GM19238 (cell line): Measurements from ENCODE around the gene KCNS1.
"Not testable (repeated sequence)": the region's sequence is repeated elsewhere in the genome, so short reads cannot be mapped to it uniquely, and the experiment has no call there.

ENCODE experiments used
- DNase-seq: peaks from one replicate; pipeline ENCODE4 v3.0.0; 2011; ENCODE audit warnings: low spot score; ENCODE audit not compliant: insufficient read length

KCNS1 gene

GRCh38 chr20:45080867-45081624, 19.9 kb downstream of the KCNS1 start:
- DNase-seq = no peak

- no peak for DNase-seq
Observed at GRCh38 chr20:45077559-45077958, 23.4 kb downstream of the KCNS1 start.

- DNase-seq = no peak
Observed at GRCh38 chr20:45073221-45073620, 27.7 kb downstream of the KCNS1 start.

- DNase-seq = no peak
Observed at GRCh38 chr20:45072066-45072465, 28.9 kb downstream of the KCNS1 start.

- DNase-seq = no peak
Observed at GRCh38 chr20:45070932-45071632, 29.8 kb downstream of the KCNS1 start.

- no peak for DNase-seq
Observed at GRCh38 chr20:45069261-45069660, 31.7 kb downstream of the KCNS1 start.

GRCh38 chr20:45067558-45067957, 33.4 kb downstream of the KCNS1 start:
- DNase-seq = no peak

GRCh38 chr20:45067087-45067486, 33.8 kb downstream of the KCNS1 start:
- no peak for DNase-seq

GRCh38 chr20:45066372-45066771, 34.6 kb downstream of the KCNS1 start:
- no peak for DNase-seq

GRCh38 chr20:45064812-45065211, 36.1 kb downstream of the KCNS1 start:
- no peak for DNase-seq

GRCh38 chr20:45063107-45063506, 37.8 kb downstream of the KCNS1 start:
- not testable (repeated sequence) for DNase-seq

- no peak for DNase-seq
Observed at GRCh38 chr20:45061244-45061643, 39.7 kb downstream of the KCNS1 start.

- no peak for DNase-seq
Observed at GRCh38 chr20:45060294-45060693, 40.6 kb downstream of the KCNS1 start.

- DNase-seq = no peak
Observed at GRCh38 chr20:45059022-45059728, 41.8 kb downstream of the KCNS1 start.

- no peak for DNase-seq
Observed at GRCh38 chr20:45058168-45058850, 42.6 kb downstream of the KCNS1 start.

- DNase-seq = no peak
Observed at GRCh38 chr20:45056473-45057173, 44.3 kb downstream of the KCNS1 start.

GRCh38 chr20:45055056-45055455, 45.9 kb downstream of the KCNS1 start:
- DNase-seq = no peak

GRCh38 chr20:45053430-45054351, 47.2 kb downstream of the KCNS1 start:
- DNase-seq = no peak

- peak; percentile 7 for DNase-seq
Observed at GRCh38 chr20:45052698-45053429, 48.1 kb downstream of the KCNS1 start.
